Subcutaneous adipose tissue (tissue), 4 donors: ENCODE data around the gene LAMA3. TPM values are rescaled to one million over a fixed set of nuclear protein-coding genes. Genes with fewer than 3 reads are reported as not detected.

Experiments
- total RNA-seq, 4 donors: library from RNA; depleted of rRNA; stranded (reverse); fragments of >200 nt; gene quantifications; one replicate each; pipeline ENCODE4 v1.1.0, GENCODE V29; 2016
- TF ChIP-seq, protein P1 (sequence below): fragments of 450-650 bp; IDR thresholded peaks from one replicate; pipeline ENCODE4 v1.5.1; 2016; ENCODE audit warnings: low read depth, mild to moderate bottlenecking, control low read depth, antibody characterized with exemption, moderate library complexity

LAMA3 gene
- total RNA-seq, 4 donors from 2014 or later = 23.3 to 34.9 (median 28.4) TPM

- TF ChIP-seq, protein P1, sequence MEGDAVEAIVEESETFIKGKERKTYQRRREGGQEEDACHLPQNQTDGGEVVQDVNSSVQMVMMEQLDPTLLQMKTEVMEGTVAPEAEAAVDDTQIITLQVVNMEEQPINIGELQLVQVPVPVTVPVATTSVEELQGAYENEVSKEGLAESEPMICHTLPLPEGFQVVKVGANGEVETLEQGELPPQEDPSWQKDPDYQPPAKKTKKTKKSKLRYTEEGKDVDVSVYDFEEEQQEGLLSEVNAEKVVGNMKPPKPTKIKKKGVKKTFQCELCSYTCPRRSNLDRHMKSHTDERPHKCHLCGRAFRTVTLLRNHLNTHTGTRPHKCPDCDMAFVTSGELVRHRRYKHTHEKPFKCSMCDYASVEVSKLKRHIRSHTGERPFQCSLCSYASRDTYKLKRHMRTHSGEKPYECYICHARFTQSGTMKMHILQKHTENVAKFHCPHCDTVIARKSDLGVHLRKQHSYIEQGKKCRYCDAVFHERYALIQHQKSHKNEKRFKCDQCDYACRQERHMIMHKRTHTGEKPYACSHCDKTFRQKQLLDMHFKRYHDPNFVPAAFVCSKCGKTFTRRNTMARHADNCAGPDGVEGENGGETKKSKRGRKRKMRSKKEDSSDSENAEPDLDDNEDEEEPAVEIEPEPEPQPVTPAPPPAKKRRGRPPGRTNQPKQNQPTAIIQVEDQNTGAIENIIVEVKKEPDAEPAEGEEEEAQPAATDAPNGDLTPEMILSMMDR = no peak
Measured at GRCh38 chr18:23876921-23877320, 187.7 kb downstream of the LAMA3 start.

- TF ChIP-seq, protein P1 = no peak
Measured at GRCh38 chr18:23877371-23877770, 188.1 kb downstream of the LAMA3 start.

DNA sequence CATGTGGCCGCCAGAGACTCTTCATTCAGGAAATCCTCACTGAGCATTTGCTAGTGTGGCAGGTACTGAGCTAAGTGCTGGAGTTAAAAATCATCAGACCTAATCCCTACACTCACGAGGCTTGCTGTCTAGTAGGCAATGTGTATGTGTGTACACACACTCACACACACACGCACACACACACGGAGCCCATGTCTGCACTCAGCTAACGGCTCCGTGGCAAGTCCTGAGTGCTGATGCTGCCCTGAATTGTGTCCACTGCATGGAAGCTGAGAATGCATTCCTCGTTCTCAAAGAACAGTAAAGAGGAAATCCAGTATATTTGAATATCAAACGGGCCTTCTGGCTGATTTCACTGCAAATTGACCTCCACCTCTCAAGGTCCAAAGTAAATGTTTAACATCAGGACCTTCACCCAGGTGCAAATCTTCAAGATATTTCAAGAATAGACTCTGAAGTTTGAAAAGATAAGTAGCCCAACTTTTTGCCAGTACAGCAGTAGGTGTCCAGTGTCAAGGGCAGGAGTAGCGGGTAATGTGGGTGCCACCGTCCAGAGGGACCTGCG is 189.2 kb downstream of the LAMA3 start:
- TF ChIP-seq, protein P1 = no peak

GRCh38 chr18:23879126-23879525 is 189.9 kb downstream of the LAMA3 start:
- TF ChIP-seq, protein P1 = no peak

GRCh38 chr18:23879544-23879943 is 190.3 kb downstream of the LAMA3 start:
- TF ChIP-seq, protein P1 = no peak

GRCh38 chr18:23879966-23880565 is 190.8 kb downstream of the LAMA3 start:
- TF ChIP-seq, protein P1 = no peak

DNA sequence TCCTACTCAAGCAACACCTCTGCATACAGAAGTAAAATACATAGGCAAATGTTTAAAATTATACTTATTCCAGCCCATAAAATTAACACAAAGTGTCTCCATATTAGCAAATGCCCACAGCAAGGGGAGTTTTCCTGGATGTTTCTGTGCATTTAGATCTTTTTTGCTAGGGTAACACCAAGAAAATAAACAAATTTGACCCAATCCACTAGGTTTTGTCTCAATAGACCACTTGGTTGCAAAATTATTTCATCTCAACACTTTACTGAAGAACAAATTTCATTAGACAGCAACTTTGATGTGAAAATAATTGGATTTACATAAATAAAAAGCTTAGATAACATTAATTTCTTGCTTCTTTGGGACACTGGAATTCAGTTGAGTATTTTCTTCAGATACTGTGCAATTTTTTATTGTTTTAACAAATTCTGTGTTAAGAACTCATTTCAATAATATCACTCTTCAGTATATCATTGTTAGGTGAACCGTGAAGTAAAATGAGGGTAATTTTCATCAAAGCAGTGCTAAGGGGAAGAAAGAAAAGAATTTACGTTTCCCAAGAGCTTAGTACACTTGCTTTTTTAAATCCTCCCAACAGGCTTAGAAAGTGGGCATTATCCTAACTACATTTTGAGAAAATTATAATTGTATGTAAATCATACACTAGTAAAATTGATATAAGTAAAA is 191.8 kb downstream of the LAMA3 start:
- TF ChIP-seq, protein P1 = no peak
